Neural cell (in vitro differentiated cells): Measurements from ENCODE around the gene GTF2F2.

Experiments used
- EP300 ChIP-seq: fragments of 450-650 bp; conservative IDR thresholded peaks from 2 replicates; pipeline ENCODE4 v1.6.1; 2014; ENCODE audit warnings: antibody characterized with exemption, mild to moderate bottlenecking, moderate library complexity; ENCODE audit not compliant: poor library complexity, severe bottlenecking
- REST ChIP-seq: IDR thresholded peaks from 2 replicates; pipeline ENCODE4 v1.6.1; 2012; ENCODE audit warnings: borderline replicate concordance

GRCh38 chr13:45143346-45143751, 23.0 kb downstream of the GTF2F2 start:
- TF ChIP-seq REST: no peak
- TF ChIP-seq EP300: no peak
